Type B pancreatic cell (in vitro differentiated cells): ENCODE results near the gene GFRAL. TPM values are rescaled to one million over a fixed set of nuclear protein-coding genes. Genes with fewer than 3 reads are reported as not detected.

Source experiments
- DNase-seq: peaks from one replicate; pipeline ENCODE4 v3.0.0; 2021; ENCODE audit warnings: mixed read lengths; ENCODE audit not compliant: unreplicated experiment; ENCODE audit errors: extremely low spot score
- H3K27ac Mint-ChIP-seq: 2 replicates; pipeline ENCODE4 v1.8.0; 2021; ENCODE audit warnings: mild to moderate bottlenecking, mixed read lengths
- H3K27me3 Mint-ChIP-seq: 2 replicates; pipeline ENCODE4 v1.8.0; 2021; ENCODE audit warnings: mixed read lengths
- H3K36me3 Mint-ChIP-seq: 2 replicates; pipeline ENCODE4 v1.8.0; 2021; ENCODE audit warnings: mixed read lengths
- H3K4me1 Mint-ChIP-seq: one replicate; pipeline ENCODE4 v1.8.0; 2021; ENCODE audit warnings: mixed read lengths; ENCODE audit not compliant: unreplicated experiment
- H3K4me3 Mint-ChIP-seq: 2 replicates; pipeline ENCODE4 v1.8.0; 2021; ENCODE audit warnings: mild to moderate bottlenecking, mixed read lengths
- H3K9me3 Mint-ChIP-seq: 2 replicates; pipeline ENCODE4 v1.8.0; 2021; ENCODE audit warnings: mixed read lengths
- CTCF ChIP-seq: fragments of 200-600 bp; sonication (generic); conservative IDR thresholded peaks from 2 replicates; pipeline ENCODE4 v1.5.0; 2021; ENCODE audit warnings: antibody characterized with exemption, mild to moderate bottlenecking
- total RNA-seq: library from RNA; stranded (reverse); gene quantifications from 2 replicates; pipeline ENCODE4 v1.2.1, GENCODE V29; 2021; ENCODE audit warnings: low replicate concordance

The GFRAL gene
- total RNA-seq, 1 donor from 2014 or later: not detected

- Mint-ChIP-seq H3K4me3 (no peak overlapping the region), H3K27ac (no peak overlapping the region), H3K27me3 (peaks cover 2% of the 10 kb centered on the region), H3K9me3 (no peaks in the 10 kb centered on the region), H3K36me3 (no peaks in the 10 kb centered on the region), H3K4me1 (no peaks in the 10 kb centered on the region)
- DNase-seq: no peak
- TF ChIP-seq CTCF: no peak
Measured at GRCh38 chr6:55377150-55377549, 49.9 kb downstream of the GFRAL start.

GRCh38 chr6:55379471-55379870, 52.2 kb downstream of the GFRAL start:
- no peak for DNase-seq
- Mint-ChIP-seq H3K4me3 (no peak overlapping the region), H3K27ac (no peak overlapping the region), H3K27me3 (peaks cover 2% of the 10 kb centered on the region), H3K4me1 (no peaks in the 10 kb centered on the region), H3K9me3 (no peaks in the 10 kb centered on the region), H3K36me3 (no peaks in the 10 kb centered on the region)
- TF ChIP-seq CTCF: no peak

- Mint-ChIP-seq H3K9me3 (no peaks in the 10 kb centered on the region), H3K27me3 (peaks cover 2% of the 10 kb centered on the region), H3K36me3 (no peaks in the 10 kb centered on the region), H3K4me1 (no peaks in the 10 kb centered on the region), H3K27ac (no peak overlapping the region), H3K4me3 (no peak overlapping the region)
- no peak for TF ChIP-seq CTCF
- no peak for DNase-seq
Measured at GRCh38 chr6:55379895-55380294, 52.6 kb downstream of the GFRAL start.

GRCh38 chr6:55388211-55388610, 60.9 kb downstream of the GFRAL start:
- Mint-ChIP-seq H3K9me3 (no peaks in the 10 kb centered on the region), H3K27me3 (no peaks in the 10 kb centered on the region), H3K27ac (no peak overlapping the region), H3K36me3 (no peaks in the 10 kb centered on the region), H3K4me1 (peaks cover 8% of the 10 kb centered on the region), H3K4me3 (no peak overlapping the region)
- DNase-seq: no peak
- no peak for TF ChIP-seq CTCF

- Mint-ChIP-seq H3K4me3 (no peak overlapping the region), H3K27ac (no peak overlapping the region), H3K27me3 (no peaks in the 10 kb centered on the region), H3K4me1 (peaks cover 5% of the 10 kb centered on the region), H3K9me3 (no peaks in the 10 kb centered on the region), H3K36me3 (no peaks in the 10 kb centered on the region)
- TF ChIP-seq CTCF: no peak
- no peak for DNase-seq
Measured at GRCh38 chr6:55395871-55396270, 68.6 kb downstream of the GFRAL start.

GRCh38 chr6:55397986-55398385, 70.7 kb downstream of the GFRAL start:
- H3K9me3 Mint-ChIP-seq: no peaks in the 10 kb centered on the region
- no peak for TF ChIP-seq CTCF
- H3K27me3 Mint-ChIP-seq: no peaks in the 10 kb centered on the region
- no peak overlapping the region for H3K27ac Mint-ChIP-seq
- H3K4me3 Mint-ChIP-seq: no peak overlapping the region
- no peaks in the 10 kb centered on the region for H3K36me3 Mint-ChIP-seq
- peaks cover 5% of the 10 kb centered on the region for H3K4me1 Mint-ChIP-seq
- no peak for DNase-seq
